ENCODE data around the gene CD99L2. TPM values are rescaled to one million over a fixed set of nuclear protein-coding genes. Genes with fewer than 3 reads are reported as not detected.

CD99L2 gene
- total and polyA plus RNA-seq, 4 donors: 9.7 to 39.8 (median 23.8) TPM

DNA sequence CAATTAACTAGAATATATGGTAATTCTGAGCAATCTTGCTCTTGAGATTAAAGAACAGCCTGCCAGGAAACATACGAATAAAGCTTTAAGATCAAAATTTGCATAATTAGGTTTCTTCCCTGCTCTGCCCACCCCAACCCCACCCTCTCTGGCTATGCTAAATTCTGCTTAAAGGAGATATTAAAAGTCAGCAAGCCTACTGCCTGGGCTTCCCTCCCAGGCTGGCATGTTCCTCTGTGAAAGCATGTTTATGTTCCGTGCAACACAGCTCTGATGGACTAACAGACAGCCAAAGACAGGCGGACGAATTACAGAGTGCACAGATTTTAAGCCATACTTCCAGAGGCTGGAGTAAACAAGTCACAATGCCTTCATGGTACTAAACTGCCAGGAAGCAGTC lies 28.4 kb downstream of the CD99L2 start:
- no peak overlapping the region for H3K4me3 ChIP-seq (ENCODE audit: low read depth in 1 of 3, low read length in 3 of 3)
- no peaks in the 10 kb centered on the region for H3K36me3 ChIP-seq (ENCODE audit: control insufficient read depth in 4 of 4, insufficient read depth in 3 of 4, low read depth in 1 of 4, low read length in 3 of 4)
- TF ChIP-seq HNF4A (conservative IDR thresholded peaks at IDR 0.05) (no peak), FOXA2 (IDR thresholded peaks at IDR 0.05) (no peak), SP1 (IDR thresholded peaks at IDR 0.05) (no peak), NR2F2 (IDR thresholded peaks at IDR 0.05) (no peak)
- TF ChIP-seq, protein P1, sequence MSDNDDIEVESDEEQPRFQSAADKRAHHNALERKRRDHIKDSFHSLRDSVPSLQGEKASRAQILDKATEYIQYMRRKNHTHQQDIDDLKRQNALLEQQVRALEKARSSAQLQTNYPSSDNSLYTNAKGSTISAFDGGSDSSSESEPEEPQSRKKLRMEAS (IDR thresholded peaks at IDR 0.05): no peak
- peaks cover 0 to 2% (median 0%) of the 10 kb centered on the region in 4 donors for H3K4me1 ChIP-seq (ENCODE audit: control insufficient read depth in 4 of 4, insufficient read depth in 4 of 4, low read length in 3 of 4)
- H3K9ac ChIP-seq (ENCODE audit: low read depth in 1 of 2, low read length in 2 of 2): no peak overlapping the region
- DNase-seq (ENCODE audit: low spot score): no peak
- H3K9me3 ChIP-seq (ENCODE audit: control insufficient read depth in 4 of 4, low read length in 3 of 4): no peaks in the 10 kb centered on the region
- H3K27me3 ChIP-seq (ENCODE audit: control insufficient read depth in 4 of 4, insufficient read depth in 4 of 4, low read length in 3 of 4): no peaks in the 10 kb centered on the region
- no peak overlapping the region for H3K27ac ChIP-seq (ENCODE audit: low read depth in 1 of 2, low read length in 2 of 2)
- 89% methylated on average over 4 of the region's 4 CpGs for WGBS

DNA sequence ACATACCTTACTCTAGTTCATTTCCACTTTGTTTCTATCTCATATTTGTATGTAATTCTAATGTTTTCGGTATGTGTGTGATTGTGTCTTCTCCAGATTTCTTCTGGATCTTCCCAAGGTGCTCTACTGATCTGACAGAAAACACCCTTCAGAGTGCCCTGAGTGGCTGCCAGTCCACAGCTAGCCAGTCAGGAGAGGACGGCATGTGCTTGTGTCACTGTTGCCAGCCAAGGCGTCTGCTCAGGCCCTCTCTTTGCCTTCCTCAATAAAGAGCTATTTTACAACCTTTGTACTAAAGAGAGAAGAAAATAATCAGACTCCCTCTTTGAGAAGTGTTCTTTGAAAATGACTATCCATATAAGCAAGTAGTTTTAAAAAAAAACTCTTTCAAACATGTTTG lies 29.0 kb downstream of the CD99L2 start:
- peaks cover 0 to 2% (median 0%) of the 10 kb centered on the region in 4 donors for H3K4me1 ChIP-seq (ENCODE audit: control insufficient read depth in 4 of 4, insufficient read depth in 4 of 4, low read length in 3 of 4)
- WGBS: 90% methylated on average over 3 of the region's 3 CpGs
- no peak for DNase-seq (ENCODE audit: low spot score)
- no peak overlapping the region for H3K27ac ChIP-seq (ENCODE audit: low read depth in 1 of 2, low read length in 2 of 2)
- no peaks in the 10 kb centered on the region for H3K36me3 ChIP-seq (ENCODE audit: control insufficient read depth in 4 of 4, insufficient read depth in 3 of 4, low read depth in 1 of 4, low read length in 3 of 4)
- no peaks in the 10 kb centered on the region for H3K9me3 ChIP-seq (ENCODE audit: control insufficient read depth in 4 of 4, low read length in 3 of 4)
- no peak overlapping the region for H3K4me3 ChIP-seq (ENCODE audit: low read depth in 1 of 3, low read length in 3 of 3)
- no peak overlapping the region for H3K9ac ChIP-seq (ENCODE audit: low read depth in 1 of 2, low read length in 2 of 2)
- no peak for TF ChIP-seq TAF1 (conservative IDR thresholded peaks at IDR 0.05)
- no peak for TF ChIP-seq HNF4A (conservative IDR thresholded peaks at IDR 0.05)
- TF ChIP-seq FOXA2 (IDR thresholded peaks at IDR 0.05): no peak
- TF ChIP-seq, protein P2, sequence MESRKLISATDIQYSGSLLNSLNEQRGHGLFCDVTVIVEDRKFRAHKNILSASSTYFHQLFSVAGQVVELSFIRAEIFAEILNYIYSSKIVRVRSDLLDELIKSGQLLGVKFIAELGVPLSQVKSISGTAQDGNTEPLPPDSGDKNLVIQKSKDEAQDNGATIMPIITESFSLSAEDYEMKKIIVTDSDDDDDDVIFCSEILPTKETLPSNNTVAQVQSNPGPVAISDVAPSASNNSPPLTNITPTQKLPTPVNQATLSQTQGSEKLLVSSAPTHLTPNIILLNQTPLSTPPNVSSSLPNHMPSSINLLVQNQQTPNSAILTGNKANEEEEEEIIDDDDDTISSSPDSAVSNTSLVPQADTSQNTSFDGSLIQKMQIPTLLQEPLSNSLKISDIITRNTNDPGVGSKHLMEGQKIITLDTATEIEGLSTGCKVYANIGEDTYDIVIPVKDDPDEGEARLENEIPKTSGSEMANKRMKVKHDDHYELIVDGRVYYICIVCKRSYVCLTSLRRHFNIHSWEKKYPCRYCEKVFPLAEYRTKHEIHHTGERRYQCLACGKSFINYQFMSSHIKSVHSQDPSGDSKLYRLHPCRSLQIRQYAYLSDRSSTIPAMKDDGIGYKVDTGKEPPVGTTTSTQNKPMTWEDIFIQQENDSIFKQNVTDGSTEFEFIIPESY (IDR thresholded peaks at IDR 0.05): no peak
- TF ChIP-seq, protein P3, sequence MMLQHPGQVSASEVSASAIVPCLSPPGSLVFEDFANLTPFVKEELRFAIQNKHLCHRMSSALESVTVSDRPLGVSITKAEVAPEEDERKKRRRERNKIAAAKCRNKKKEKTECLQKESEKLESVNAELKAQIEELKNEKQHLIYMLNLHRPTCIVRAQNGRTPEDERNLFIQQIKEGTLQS (IDR thresholded peaks at IDR 0.05): no peak
- no peak for TF ChIP-seq RAD21 (IDR thresholded peaks at IDR 0.05)
- no peak for TF ChIP-seq HNF4G (IDR thresholded peaks at IDR 0.05)
- TF ChIP-seq JUND (IDR thresholded peaks at IDR 0.05): no peak
- no peaks in the 10 kb centered on the region for H3K27me3 ChIP-seq (ENCODE audit: control insufficient read depth in 4 of 4, insufficient read depth in 4 of 4, low read length in 3 of 4)

DNA sequence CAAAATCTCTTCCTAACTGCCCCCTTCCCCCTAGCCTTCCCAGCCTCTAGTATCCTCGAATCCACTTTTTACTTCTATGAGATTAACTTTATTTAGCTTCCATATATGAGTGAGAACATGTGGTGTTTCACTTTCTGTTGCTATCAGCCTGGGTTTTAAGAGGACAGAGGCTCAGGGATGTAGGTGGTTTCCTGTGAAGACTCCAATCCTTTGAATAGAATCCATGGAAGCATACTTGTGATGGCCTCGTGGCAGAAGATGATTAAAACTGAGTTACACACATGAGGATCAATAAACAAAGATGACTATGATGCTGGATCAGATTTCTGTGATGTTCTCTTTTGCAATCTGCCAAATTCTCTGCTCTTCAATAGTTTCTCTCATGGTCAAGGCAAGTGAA lies 29.8 kb downstream of the CD99L2 start:
- TF ChIP-seq, protein P1 (IDR thresholded peaks at IDR 0.05): no peak
- TF ChIP-seq HNF4A (conservative IDR thresholded peaks at IDR 0.05) (no peak), FOXA1 (IDR thresholded peaks at IDR 0.05) (no peak), RAD21 (IDR thresholded peaks at IDR 0.05) (no peak), RXRA (IDR thresholded peaks at IDR 0.05) (no peak), EGR1 (IDR thresholded peaks at IDR 0.05; ENCODE audit: low read depth in 2 of 2) (no peak), HNF4G (IDR thresholded peaks at IDR 0.05) (no peak), SP1 (IDR thresholded peaks at IDR 0.05) (no peak), GABPA (IDR thresholded peaks at IDR 0.05 in 1 of 2, conservative IDR thresholded peaks at IDR 0.05 in 1 of 2) (no peak), NR2F2 (IDR thresholded peaks at IDR 0.05) (no peak), FOXA2 (IDR thresholded peaks at IDR 0.05) (no peak), YY1 (IDR thresholded peaks at IDR 0.05) (no peak), JUND (IDR thresholded peaks at IDR 0.05) (no peak), TAF1 (conservative IDR thresholded peaks at IDR 0.05) (no peak)
- TF ChIP-seq, protein P4, sequence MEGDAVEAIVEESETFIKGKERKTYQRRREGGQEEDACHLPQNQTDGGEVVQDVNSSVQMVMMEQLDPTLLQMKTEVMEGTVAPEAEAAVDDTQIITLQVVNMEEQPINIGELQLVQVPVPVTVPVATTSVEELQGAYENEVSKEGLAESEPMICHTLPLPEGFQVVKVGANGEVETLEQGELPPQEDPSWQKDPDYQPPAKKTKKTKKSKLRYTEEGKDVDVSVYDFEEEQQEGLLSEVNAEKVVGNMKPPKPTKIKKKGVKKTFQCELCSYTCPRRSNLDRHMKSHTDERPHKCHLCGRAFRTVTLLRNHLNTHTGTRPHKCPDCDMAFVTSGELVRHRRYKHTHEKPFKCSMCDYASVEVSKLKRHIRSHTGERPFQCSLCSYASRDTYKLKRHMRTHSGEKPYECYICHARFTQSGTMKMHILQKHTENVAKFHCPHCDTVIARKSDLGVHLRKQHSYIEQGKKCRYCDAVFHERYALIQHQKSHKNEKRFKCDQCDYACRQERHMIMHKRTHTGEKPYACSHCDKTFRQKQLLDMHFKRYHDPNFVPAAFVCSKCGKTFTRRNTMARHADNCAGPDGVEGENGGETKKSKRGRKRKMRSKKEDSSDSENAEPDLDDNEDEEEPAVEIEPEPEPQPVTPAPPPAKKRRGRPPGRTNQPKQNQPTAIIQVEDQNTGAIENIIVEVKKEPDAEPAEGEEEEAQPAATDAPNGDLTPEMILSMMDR (IDR thresholded peaks at IDR 0.05; ENCODE audit: low read depth, low read length, missing input control): no peak
- TF ChIP-seq, protein P3 (IDR thresholded peaks at IDR 0.05): no peak
- TF ChIP-seq, protein P5, sequence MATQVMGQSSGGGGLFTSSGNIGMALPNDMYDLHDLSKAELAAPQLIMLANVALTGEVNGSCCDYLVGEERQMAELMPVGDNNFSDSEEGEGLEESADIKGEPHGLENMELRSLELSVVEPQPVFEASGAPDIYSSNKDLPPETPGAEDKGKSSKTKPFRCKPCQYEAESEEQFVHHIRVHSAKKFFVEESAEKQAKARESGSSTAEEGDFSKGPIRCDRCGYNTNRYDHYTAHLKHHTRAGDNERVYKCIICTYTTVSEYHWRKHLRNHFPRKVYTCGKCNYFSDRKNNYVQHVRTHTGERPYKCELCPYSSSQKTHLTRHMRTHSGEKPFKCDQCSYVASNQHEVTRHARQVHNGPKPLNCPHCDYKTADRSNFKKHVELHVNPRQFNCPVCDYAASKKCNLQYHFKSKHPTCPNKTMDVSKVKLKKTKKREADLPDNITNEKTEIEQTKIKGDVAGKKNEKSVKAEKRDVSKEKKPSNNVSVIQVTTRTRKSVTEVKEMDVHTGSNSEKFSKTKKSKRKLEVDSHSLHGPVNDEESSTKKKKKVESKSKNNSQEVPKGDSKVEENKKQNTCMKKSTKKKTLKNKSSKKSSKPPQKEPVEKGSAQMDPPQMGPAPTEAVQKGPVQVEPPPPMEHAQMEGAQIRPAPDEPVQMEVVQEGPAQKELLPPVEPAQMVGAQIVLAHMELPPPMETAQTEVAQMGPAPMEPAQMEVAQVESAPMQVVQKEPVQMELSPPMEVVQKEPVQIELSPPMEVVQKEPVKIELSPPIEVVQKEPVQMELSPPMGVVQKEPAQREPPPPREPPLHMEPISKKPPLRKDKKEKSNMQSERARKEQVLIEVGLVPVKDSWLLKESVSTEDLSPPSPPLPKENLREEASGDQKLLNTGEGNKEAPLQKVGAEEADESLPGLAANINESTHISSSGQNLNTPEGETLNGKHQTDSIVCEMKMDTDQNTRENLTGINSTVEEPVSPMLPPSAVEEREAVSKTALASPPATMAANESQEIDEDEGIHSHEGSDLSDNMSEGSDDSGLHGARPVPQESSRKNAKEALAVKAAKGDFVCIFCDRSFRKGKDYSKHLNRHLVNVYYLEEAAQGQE (IDR thresholded peaks at IDR 0.05): no peak
- Histone ChIP-seq H3K27me3 (ENCODE audit: control insufficient read depth in 4 of 4, insufficient read depth in 4 of 4, low read length in 3 of 4) (no peaks in the 10 kb centered on the region), H3K9me3 (ENCODE audit: control insufficient read depth in 4 of 4, low read length in 3 of 4) (no peaks in the 10 kb centered on the region), H3K4me1 (ENCODE audit: control insufficient read depth in 4 of 4, insufficient read depth in 4 of 4, low read length in 3 of 4) (no peaks in the 10 kb centered on the region), H3K36me3 (ENCODE audit: control insufficient read depth in 4 of 4, insufficient read depth in 3 of 4, low read depth in 1 of 4, low read length in 3 of 4) (no peaks in the 10 kb centered on the region), H3K9ac (ENCODE audit: low read depth in 1 of 2, low read length in 2 of 2) (no peak overlapping the region), H3K4me3 (ENCODE audit: low read depth in 1 of 3, low read length in 3 of 3) (no peak overlapping the region), H3K27ac (ENCODE audit: low read depth in 1 of 2, low read length in 2 of 2) (no peak overlapping the region)
- no peak for DNase-seq (ENCODE audit: low spot score)
- WGBS: 79% methylated on average over 2 of the region's 2 CpGs
